Type B pancreatic cell (in vitro differentiated cells): ENCODE results near the gene SLC26A8. TPM values are rescaled to one million over a fixed set of nuclear protein-coding genes. Genes with fewer than 3 reads are reported as not detected.
"Not testable (repeated sequence)": the region's sequence is repeated elsewhere in the genome, so short reads cannot be mapped to it uniquely, and the experiment has no call there.

Experiments used
- DNase-seq: peaks from one replicate; pipeline ENCODE4 v3.0.0; 2021; ENCODE audit warnings: mixed read lengths; ENCODE audit not compliant: unreplicated experiment; ENCODE audit errors: extremely low spot score
- H3K27ac Mint-ChIP-seq: 2 replicates; pipeline ENCODE4 v1.8.0; 2021; ENCODE audit warnings: mild to moderate bottlenecking, mixed read lengths
- H3K27me3 Mint-ChIP-seq: 2 replicates; pipeline ENCODE4 v1.8.0; 2021; ENCODE audit warnings: mixed read lengths
- H3K36me3 Mint-ChIP-seq: 2 replicates; pipeline ENCODE4 v1.8.0; 2021; ENCODE audit warnings: mixed read lengths
- H3K4me1 Mint-ChIP-seq: one replicate; pipeline ENCODE4 v1.8.0; 2021; ENCODE audit warnings: mixed read lengths; ENCODE audit not compliant: unreplicated experiment
- H3K4me3 Mint-ChIP-seq: 2 replicates; pipeline ENCODE4 v1.8.0; 2021; ENCODE audit warnings: mild to moderate bottlenecking, mixed read lengths
- H3K9me3 Mint-ChIP-seq: 2 replicates; pipeline ENCODE4 v1.8.0; 2021; ENCODE audit warnings: mixed read lengths
- CTCF ChIP-seq: fragments of 200-600 bp; sonication (generic); conservative IDR thresholded peaks from 2 replicates; pipeline ENCODE4 v1.5.0; 2021; ENCODE audit warnings: antibody characterized with exemption, mild to moderate bottlenecking
- total RNA-seq: library from RNA; stranded (reverse); gene quantifications from 2 replicates; pipeline ENCODE4 v1.2.1, GENCODE V29; 2021; ENCODE audit warnings: low replicate concordance

SLC26A8 gene
- total RNA-seq, 1 donor from 2014 or later = not detected

GRCh38 chr6:35916056-35916455 lies 108.4 kb downstream of the SLC26A8 start:
- Mint-ChIP-seq H3K4me3 (no peak overlapping the region), H3K27ac (no peak overlapping the region), H3K9me3 (peaks cover 2% of the 10 kb centered on the region), H3K36me3 (peaks cover 26% of the 10 kb centered on the region), H3K4me1 (peaks cover 16% of the 10 kb centered on the region), H3K27me3 (no peaks in the 10 kb centered on the region)
- no peak for TF ChIP-seq CTCF
- no peak for DNase-seq

GRCh38 chr6:35914536-35914935 lies 109.9 kb downstream of the SLC26A8 start:
- no peak overlapping the region for H3K27ac Mint-ChIP-seq
- H3K36me3 Mint-ChIP-seq = peaks cover 39% of the 10 kb centered on the region
- TF ChIP-seq CTCF = no peak
- DNase-seq = no peak
- peaks cover 9% of the 10 kb centered on the region for H3K9me3 Mint-ChIP-seq
- peaks cover 12% of the 10 kb centered on the region for H3K4me1 Mint-ChIP-seq
- H3K4me3 Mint-ChIP-seq = no peak overlapping the region
- H3K27me3 Mint-ChIP-seq = no peaks in the 10 kb centered on the region

- Mint-ChIP-seq H3K36me3 (peaks cover 55% of the 10 kb centered on the region), H3K9me3 (peaks cover 22% of the 10 kb centered on the region), H3K4me1 (no peaks in the 10 kb centered on the region), H3K27ac (no peak overlapping the region), H3K27me3 (no peaks in the 10 kb centered on the region), H3K4me3 (no peak overlapping the region)
- no peak for TF ChIP-seq CTCF
- DNase-seq = no peak
Measured at GRCh38 chr6:35911871-35912653, 112.4 kb downstream of the SLC26A8 start.

- not testable (repeated sequence) for H3K4me1 Mint-ChIP-seq, H3K27me3 Mint-ChIP-seq, H3K4me3 Mint-ChIP-seq, DNase-seq, H3K27ac Mint-ChIP-seq
- Mint-ChIP-seq H3K36me3 (peaks cover 60% of the 10 kb centered on the region), H3K9me3 (peaks cover 22% of the 10 kb centered on the region)
Measured at GRCh38 chr6:35909571-35909970, 114.9 kb downstream of the SLC26A8 start.

GRCh38 chr6:35908753-35909401 lies 115.6 kb downstream of the SLC26A8 start:
- Mint-ChIP-seq H3K9me3 (peaks cover 22% of the 10 kb centered on the region), H3K36me3 (peaks cover 62% of the 10 kb centered on the region)
- H3K4me1 Mint-ChIP-seq, DNase-seq, H3K27ac Mint-ChIP-seq, H3K4me3 Mint-ChIP-seq, H3K27me3 Mint-ChIP-seq: not testable (repeated sequence)

GRCh38 chr6:35907750-35908149 lies 116.7 kb downstream of the SLC26A8 start:
- no peak for TF ChIP-seq CTCF
- Mint-ChIP-seq H3K4me3 (no peak overlapping the region), H3K36me3 (peaks cover 57% of the 10 kb centered on the region), H3K4me1 (no peaks in the 10 kb centered on the region), H3K27ac (no peak overlapping the region), H3K27me3 (no peaks in the 10 kb centered on the region), H3K9me3 (peaks cover 22% of the 10 kb centered on the region)
- no peak for DNase-seq
